ENCODE data around the gene GAL3ST2. TPM values are rescaled to one million over a fixed set of nuclear protein-coding genes. Genes with fewer than 3 reads are reported as not detected.

Gene GAL3ST2
- total RNA-seq, 1 experiment from 2014 or later, result 6.8 TPM

DNA sequence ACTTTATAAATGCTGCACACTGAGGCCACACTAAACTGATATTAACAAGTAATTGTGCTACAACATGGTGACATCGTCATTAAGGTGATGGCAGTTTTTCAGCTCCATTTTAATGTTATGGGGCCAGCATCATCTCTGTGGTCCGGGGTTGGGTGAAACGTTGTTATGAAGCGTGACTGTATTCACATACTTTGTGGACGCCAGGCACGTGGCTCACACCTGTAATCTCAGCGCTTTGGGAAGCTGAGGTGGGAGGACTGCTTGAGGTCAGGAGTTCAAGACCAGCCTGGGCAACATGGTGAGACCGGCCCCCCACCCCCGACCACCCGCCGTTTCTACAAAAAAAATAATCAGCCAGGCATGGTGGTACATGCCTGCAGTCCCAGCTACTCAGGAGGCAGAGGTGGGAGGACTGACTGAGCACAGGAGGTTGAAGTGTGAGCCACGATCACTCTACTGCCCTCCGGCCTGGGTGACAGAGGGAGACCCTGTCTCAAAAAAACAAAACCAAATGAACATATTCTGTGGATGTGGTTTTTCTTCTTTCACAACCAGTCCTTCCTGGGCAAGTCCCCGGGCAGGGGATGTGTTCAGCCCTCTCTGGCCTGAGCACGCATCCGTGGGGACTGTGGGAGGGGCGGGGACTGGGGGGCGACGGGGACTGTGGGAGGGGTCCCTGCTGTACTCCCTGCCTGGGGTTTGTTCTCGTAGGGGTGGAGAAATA is 12.9 kb upstream of the GAL3ST2 start:
- no peaks in the 10 kb centered on the region for H3K27me3 ChIP-seq (replicated peaks; ENCODE audit: control insufficient read depth, insufficient read depth, low read length)
- TF ChIP-seq, protein P1, sequence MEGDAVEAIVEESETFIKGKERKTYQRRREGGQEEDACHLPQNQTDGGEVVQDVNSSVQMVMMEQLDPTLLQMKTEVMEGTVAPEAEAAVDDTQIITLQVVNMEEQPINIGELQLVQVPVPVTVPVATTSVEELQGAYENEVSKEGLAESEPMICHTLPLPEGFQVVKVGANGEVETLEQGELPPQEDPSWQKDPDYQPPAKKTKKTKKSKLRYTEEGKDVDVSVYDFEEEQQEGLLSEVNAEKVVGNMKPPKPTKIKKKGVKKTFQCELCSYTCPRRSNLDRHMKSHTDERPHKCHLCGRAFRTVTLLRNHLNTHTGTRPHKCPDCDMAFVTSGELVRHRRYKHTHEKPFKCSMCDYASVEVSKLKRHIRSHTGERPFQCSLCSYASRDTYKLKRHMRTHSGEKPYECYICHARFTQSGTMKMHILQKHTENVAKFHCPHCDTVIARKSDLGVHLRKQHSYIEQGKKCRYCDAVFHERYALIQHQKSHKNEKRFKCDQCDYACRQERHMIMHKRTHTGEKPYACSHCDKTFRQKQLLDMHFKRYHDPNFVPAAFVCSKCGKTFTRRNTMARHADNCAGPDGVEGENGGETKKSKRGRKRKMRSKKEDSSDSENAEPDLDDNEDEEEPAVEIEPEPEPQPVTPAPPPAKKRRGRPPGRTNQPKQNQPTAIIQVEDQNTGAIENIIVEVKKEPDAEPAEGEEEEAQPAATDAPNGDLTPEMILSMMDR (IDR thresholded peaks at IDR 0.05; ENCODE audit: insufficient read depth in 1 of 2, low read depth in 1 of 2, low read length in 1 of 2, severe bottlenecking in 1 of 2, unreplicated experiment in 1 of 2), result no peak
- no peak for DNase-seq
- no peaks in the 10 kb centered on the region for H3K4me1 ChIP-seq
- no peak overlapping the region for H3K4me3 ChIP-seq (ENCODE audit: low read depth, low read length)
- no peaks in the 10 kb centered on the region for H3K9me3 Mint-ChIP-seq (ENCODE audit: unreplicated experiment)
- H3K27ac Mint-ChIP-seq (ENCODE audit: unreplicated experiment), result no peak overlapping the region
- no peaks in the 10 kb centered on the region for H3K9me3 ChIP-seq
- H3K36me3 ChIP-seq (ENCODE audit: control insufficient read depth, insufficient read depth, low read length), result no peaks in the 10 kb centered on the region
- H3K27me3 Mint-ChIP-seq (ENCODE audit: insufficient read depth, unreplicated experiment), result no peaks in the 10 kb centered on the region
- H3K4me1 Mint-ChIP-seq (ENCODE audit: low read depth, unreplicated experiment), result peaks cover 12% of the 10 kb centered on the region
- POLR2A ChIA-PET, result no interaction called here
- no peak overlapping the region for H3K4me3 Mint-ChIP-seq (ENCODE audit: unreplicated experiment)
- intact Hi-C loops (cut with micrococcal nuclease; ENCODE audit: unreplicated experiment), result no loop called here
- CTCF ChIA-PET, result no interaction called here
- H3K36me3 Mint-ChIP-seq (ENCODE audit: insufficient read depth, unreplicated experiment), result peaks cover 8% of the 10 kb centered on the region
- no TSS peak for BruUV-seq (replicated peaks)

DNA sequence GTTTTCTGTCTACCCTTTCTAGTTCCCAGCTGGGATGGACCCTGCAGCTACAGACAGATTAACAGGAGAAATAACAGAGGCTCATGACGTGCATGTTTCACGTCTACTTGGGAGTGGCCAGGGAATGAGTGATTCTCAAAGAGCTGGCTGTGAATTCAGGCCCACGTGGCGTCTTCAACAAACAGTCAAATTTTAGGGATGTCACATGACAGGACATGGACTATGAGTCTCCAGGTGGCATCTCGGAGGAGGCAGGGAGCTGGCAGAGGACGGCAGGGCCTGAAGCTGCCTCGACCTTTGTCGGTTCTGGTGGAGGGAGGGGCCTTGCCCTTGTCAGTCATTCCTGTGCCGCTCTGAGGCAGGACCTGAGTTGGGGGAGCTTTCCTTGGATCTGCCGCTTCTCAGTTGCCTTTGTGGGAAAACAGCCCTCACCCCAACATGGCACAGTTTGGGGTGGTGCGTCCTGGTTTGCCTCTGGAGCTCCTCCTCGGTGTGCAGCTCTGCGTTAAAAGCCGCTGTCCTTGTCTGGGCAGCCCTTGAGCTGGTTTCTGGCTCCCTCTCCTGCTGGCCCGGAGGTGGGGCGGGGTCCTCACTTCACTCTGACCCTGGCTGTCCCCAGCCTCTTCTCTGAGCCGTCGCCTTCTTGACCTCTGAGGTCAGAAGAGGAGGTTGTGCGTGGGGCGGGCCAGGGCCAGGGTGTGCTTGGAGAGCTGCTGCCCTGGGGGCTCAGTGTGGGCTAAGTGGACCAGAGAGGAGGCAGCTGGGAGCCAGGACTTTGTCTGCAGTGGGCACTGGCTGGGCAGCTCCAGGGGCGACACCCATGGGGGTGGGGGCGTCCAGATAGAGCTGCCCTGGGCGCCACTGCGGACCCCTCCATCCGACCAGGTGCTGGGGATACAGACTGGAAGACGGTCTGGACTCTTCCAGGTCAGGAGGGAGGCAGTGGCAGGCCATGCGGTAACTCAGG is 12.1 kb upstream of the GAL3ST2 start:
- Histone ChIP-seq H3K4me3 (ENCODE audit: low read depth, low read length) (no peak overlapping the region), H3K4me1 (no peaks in the 10 kb centered on the region), H3K27me3 (replicated peaks; ENCODE audit: control insufficient read depth, insufficient read depth, low read length) (no peaks in the 10 kb centered on the region), H3K36me3 (ENCODE audit: control insufficient read depth, insufficient read depth, low read length) (no peaks in the 10 kb centered on the region), H3K9me3 (no peaks in the 10 kb centered on the region)
- no TSS peak for BruUV-seq (replicated peaks)
- DNase-seq, result no peak
- intact Hi-C loops (cut with micrococcal nuclease; ENCODE audit: unreplicated experiment), result no loop called here
- Mint-ChIP-seq H3K9me3 (ENCODE audit: unreplicated experiment) (no peaks in the 10 kb centered on the region), H3K27me3 (ENCODE audit: insufficient read depth, unreplicated experiment) (no peaks in the 10 kb centered on the region), H3K4me3 (ENCODE audit: unreplicated experiment) (no peak overlapping the region), H3K27ac (ENCODE audit: unreplicated experiment) (no peak overlapping the region), H3K36me3 (ENCODE audit: insufficient read depth, unreplicated experiment) (peaks cover 8% of the 10 kb centered on the region), H3K4me1 (ENCODE audit: low read depth, unreplicated experiment) (peaks cover 9% of the 10 kb centered on the region)
- ChIA-PET POLR2A (no interaction called here), CTCF (no interaction called here)
- TF ChIP-seq, protein P1 (IDR thresholded peaks at IDR 0.05; ENCODE audit: insufficient read depth in 1 of 2, low read depth in 1 of 2, low read length in 1 of 2, severe bottlenecking in 1 of 2, unreplicated experiment in 1 of 2), result no peak

DNA sequence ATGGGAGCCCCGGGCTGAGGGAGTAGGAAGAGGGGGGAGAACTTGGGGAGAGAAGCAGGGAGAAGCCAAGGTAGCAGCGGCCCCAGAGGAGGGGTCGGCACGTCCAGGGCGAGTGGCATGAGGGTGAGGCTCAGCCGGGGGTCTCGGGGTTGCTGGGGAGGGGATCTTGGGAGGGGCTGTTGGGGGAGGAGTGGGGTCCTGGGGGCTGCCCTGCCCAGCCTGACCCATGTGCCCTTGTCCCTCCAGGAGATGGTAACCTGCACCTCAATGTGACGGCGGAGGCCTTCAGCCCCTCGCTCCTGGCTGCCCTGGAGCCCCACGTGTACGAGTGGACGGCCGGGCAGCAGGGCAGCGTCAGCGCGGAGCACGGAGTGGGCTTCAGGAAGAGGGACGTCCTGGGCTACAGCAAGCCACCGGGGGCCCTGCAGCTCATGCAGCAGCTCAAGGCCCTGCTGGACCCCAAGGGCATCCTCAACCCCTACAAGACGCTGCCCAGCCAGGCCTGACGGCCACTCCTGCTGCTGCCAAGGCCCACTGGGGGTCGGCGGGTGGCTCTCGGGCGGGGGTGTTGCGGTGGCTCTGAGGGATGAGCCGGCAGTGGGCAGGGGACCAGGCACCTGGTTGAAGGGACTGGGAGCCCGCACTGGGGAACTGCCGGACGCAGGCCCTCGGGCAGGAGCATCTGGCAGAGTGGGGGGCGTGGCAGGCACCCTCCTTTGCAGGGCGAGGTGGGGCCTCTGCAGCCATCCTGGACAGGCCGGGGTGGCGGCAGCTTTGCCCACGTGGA is 9.0 kb upstream of the GAL3ST2 start:
- H3K4me3 Mint-ChIP-seq (ENCODE audit: unreplicated experiment), result no peak overlapping the region
- no peaks in the 10 kb centered on the region for H3K9me3 ChIP-seq
- H3K9me3 Mint-ChIP-seq (ENCODE audit: unreplicated experiment), result no peaks in the 10 kb centered on the region
- H3K27me3 Mint-ChIP-seq (ENCODE audit: insufficient read depth, unreplicated experiment), result no peaks in the 10 kb centered on the region
- no peaks in the 10 kb centered on the region for H3K36me3 ChIP-seq (ENCODE audit: control insufficient read depth, insufficient read depth, low read length)
- H3K4me3 ChIP-seq (ENCODE audit: low read depth, low read length), result no peak overlapping the region
- TF ChIP-seq, protein P1 (IDR thresholded peaks at IDR 0.05; ENCODE audit: insufficient read depth in 1 of 2, low read depth in 1 of 2, low read length in 1 of 2, severe bottlenecking in 1 of 2, unreplicated experiment in 1 of 2), result no peak
- no peak for DNase-seq
- no TSS peak for BruUV-seq (replicated peaks)
- no peak overlapping the region for H3K27ac Mint-ChIP-seq (ENCODE audit: unreplicated experiment)
- ChIA-PET POLR2A (no interaction called here), CTCF (no interaction called here)
- intact Hi-C loops (cut with micrococcal nuclease; ENCODE audit: unreplicated experiment), result no loop called here
- peaks cover 15% of the 10 kb centered on the region for H3K36me3 Mint-ChIP-seq (ENCODE audit: insufficient read depth, unreplicated experiment)
- H3K27me3 ChIP-seq (replicated peaks; ENCODE audit: control insufficient read depth, insufficient read depth, low read length), result no peaks in the 10 kb centered on the region
- peaks cover 26% of the 10 kb centered on the region for H3K4me1 ChIP-seq
- H3K4me1 Mint-ChIP-seq (ENCODE audit: low read depth, unreplicated experiment), result peaks cover 11% of the 10 kb centered on the region

All from Caco-2 (cell line).